ENCODE results near the gene ITM2C.

ITM2C gene

GRCh38 chr2:230852113-230852512 lies 12.6 kb upstream of the ITM2C start:
- no peak for DNase-seq

- DNase-seq = no peak
These were observed 3.0 kb upstream of the ITM2C start for GRCh38 chr2:230861552-230862255.

- DNase-seq = no peak
These were observed 2.5 kb upstream of the ITM2C start for GRCh38 chr2:230862292-230862691.

- no peak for DNase-seq
These were observed 1.7 kb upstream of the ITM2C start for GRCh38 chr2:230863031-230863430.

GRCh38 chr2:230863442-230864121 lies 1.2 kb upstream of the ITM2C start:
- no peak for DNase-seq

GRCh38 chr2:230864122-230864604 lies 579 bp upstream of the ITM2C start:
- no peak for DNase-seq

- DNase-seq = no peak
These were observed 594 bp downstream of the ITM2C start for GRCh38 chr2:230865307-230865765.

- DNase-seq = peak; percentile 32
These were observed 1.3 kb downstream of the ITM2C start for GRCh38 chr2:230865766-230866755.

GRCh38 chr2:230866756-230867523 lies 2.2 kb downstream of the ITM2C start:
- peak; percentile 75 for DNase-seq

GRCh38 chr2:230868161-230868946 lies 3.6 kb downstream of the ITM2C start:
- DNase-seq = no peak

- no peak for DNase-seq
These were observed 4.5 kb downstream of the ITM2C start for GRCh38 chr2:230868947-230869913.

GRCh38 chr2:230869914-230870543 lies 5.3 kb downstream of the ITM2C start:
- no peak for DNase-seq

- DNase-seq = no peak
These were observed 6.0 kb downstream of the ITM2C start for GRCh38 chr2:230870544-230871360.

- no peak for DNase-seq
These were observed 6.8 kb downstream of the ITM2C start for GRCh38 chr2:230871361-230872150.

GRCh38 chr2:230872151-230872967 lies 7.6 kb downstream of the ITM2C start:
- DNase-seq = no peak

GRCh38 chr2:230872968-230873660 lies 8.4 kb downstream of the ITM2C start:
- DNase-seq = no peak
